Measurements from ENCODE around the gene SLAMF7.
"Not testable (repeated sequence)": the region's sequence is repeated elsewhere in the genome, so short reads cannot be mapped to it uniquely, and the experiment has no call there.

The SLAMF7 gene, protein sequence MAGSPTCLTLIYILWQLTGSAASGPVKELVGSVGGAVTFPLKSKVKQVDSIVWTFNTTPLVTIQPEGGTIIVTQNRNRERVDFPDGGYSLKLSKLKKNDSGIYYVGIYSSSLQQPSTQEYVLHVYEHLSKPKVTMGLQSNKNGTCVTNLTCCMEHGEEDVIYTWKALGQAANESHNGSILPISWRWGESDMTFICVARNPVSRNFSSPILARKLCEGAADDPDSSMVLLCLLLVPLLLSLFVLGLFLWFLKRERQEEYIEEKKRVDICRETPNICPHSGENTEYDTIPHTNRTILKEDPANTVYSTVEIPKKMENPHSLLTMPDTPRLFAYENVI

GRCh38 chr1:160739098-160739511 lies at the start of gene SLAMF7:
Gene SLAMF7, plus strand, starts transcription at chr1:160739247. Its CDS starts 55 bp downstream, at chr1:160739302.
- no peak for DNase-seq (ENCODE audit: low read depth)

GRCh38 chr1:160692390-160692789 lies 46.7 kb upstream of the SLAMF7 start:
- not testable (repeated sequence) for DNase-seq (ENCODE audit: low read depth)

- DNase-seq (ENCODE audit: low read depth): no peak
Observed at GRCh38 chr1:160702100-160702499, 36.9 kb upstream of the SLAMF7 start.

- DNase-seq (ENCODE audit: low read depth): no peak
Observed at GRCh38 chr1:160704250-160704649, 34.8 kb upstream of the SLAMF7 start.

- DNase-seq (ENCODE audit: low read depth): not testable (repeated sequence)
Observed at GRCh38 chr1:160705212-160705621, 33.8 kb upstream of the SLAMF7 start.

- no peak for DNase-seq (ENCODE audit: low read depth)
Observed at GRCh38 chr1:160705742-160706141, 33.3 kb upstream of the SLAMF7 start.

DNA sequence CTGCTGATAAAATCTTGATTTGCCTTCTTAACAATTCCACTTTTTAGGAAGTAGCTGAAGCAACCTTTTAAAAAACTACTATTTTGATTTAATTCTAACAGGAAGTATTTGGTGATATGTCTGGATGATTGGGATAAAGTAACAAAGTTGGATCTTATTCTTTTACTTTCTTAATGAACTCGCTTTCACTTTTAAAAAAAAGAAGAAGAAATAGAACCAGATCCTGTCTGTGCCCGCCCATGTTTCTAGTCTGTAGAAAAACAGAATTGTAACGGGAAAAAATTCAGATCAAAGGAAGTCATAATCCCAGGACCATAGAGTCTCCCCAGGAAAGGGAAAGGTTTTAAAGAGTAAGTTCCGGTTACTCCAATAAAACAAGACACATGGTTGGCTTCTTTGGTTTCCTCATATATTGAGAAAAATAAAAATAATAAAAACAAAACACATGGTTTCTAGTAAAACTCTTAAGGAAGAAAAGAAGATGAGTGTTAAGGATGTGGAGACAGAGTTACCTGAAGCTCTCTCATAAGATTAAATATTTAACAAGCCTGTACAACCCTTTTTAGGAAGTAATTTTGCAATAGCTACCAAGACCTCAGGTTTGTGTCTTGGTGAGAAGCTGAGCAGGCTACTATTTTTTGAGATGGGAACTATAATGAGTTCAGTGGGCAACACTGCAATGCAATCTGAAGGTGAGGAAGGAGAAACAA lies 32.4 kb upstream of the SLAMF7 start:
- no peak for DNase-seq (ENCODE audit: low read depth)

GRCh38 chr1:160707236-160708064 lies 31.6 kb upstream of the SLAMF7 start:
- no peak for DNase-seq (ENCODE audit: low read depth)

- no peak for DNase-seq (ENCODE audit: low read depth)
Observed at GRCh38 chr1:160708118-160708517, 30.9 kb upstream of the SLAMF7 start.

- no peak for DNase-seq (ENCODE audit: low read depth)
Observed at GRCh38 chr1:160708801-160709200, 30.2 kb upstream of the SLAMF7 start.

- DNase-seq (ENCODE audit: low read depth): no peak
Observed at GRCh38 chr1:160709715-160710114, 29.3 kb upstream of the SLAMF7 start.

- no peak for DNase-seq (ENCODE audit: low read depth)
Observed at GRCh38 chr1:160710517-160711252, 28.4 kb upstream of the SLAMF7 start.

DNA sequence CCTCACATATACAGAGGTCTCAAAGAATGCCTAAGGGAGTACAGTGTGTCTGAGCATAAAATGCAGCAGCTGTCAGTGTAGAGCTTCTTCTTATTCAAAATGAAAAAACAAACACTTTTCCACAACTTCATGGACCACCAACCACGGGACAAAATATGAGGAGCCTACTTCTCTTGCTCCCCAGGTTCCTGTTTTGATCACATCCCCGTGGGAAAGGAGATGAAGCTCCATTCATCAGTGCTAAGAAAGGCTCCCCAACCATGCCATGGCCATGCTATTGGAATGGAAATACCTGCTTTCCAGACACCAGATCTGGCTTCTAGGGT lies 27.8 kb upstream of the SLAMF7 start:
- no peak for DNase-seq (ENCODE audit: low read depth)

DNA sequence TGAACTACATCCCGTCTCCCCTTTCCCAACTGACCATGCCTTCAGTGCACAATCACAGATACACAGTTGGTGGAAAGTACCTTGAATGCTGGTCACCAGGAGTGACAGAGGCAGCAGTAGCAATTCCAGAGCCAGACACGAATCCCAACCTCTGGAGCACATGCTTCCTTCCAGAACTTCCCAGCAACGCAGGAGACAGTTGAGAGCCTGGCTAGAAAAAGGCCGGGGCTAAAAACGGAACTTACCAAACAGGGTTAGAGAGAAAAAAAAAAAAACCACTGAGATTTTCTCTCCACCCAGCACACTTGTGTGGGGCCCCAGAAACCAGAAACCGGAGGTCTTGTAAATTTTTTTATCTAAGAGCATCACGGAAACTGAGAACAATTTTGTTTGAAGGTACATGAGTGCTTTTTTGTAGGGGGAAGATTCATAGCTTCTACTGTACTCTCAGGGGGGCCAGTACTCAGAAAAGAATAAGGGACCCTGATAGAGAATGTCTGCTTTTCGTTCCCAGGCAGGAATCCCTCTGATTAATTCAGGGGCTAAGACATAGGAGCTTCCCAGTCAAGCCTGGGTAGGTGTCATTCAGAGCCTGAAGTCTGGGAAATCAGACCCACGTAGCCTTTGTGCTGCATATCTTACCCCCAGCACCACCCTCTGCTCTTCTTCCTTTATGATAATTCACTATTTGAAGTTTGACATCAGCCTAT lies 27.3 kb upstream of the SLAMF7 start, which contains the start of gene CD48:
Gene CD48, minus strand, starts transcription at position 221 of the 710 bp plus-strand sequence. Its CDS starts 59 bp downstream, at position 162.
- DNase-seq (ENCODE audit: low read depth): peak; percentile 37

- DNase-seq (ENCODE audit: low read depth): not testable (repeated sequence)
Observed at GRCh38 chr1:160712525-160713080, 26.4 kb upstream of the SLAMF7 start.

GRCh38 chr1:160713161-160713560 lies 25.9 kb upstream of the SLAMF7 start:
- DNase-seq (ENCODE audit: low read depth): no peak

DNA sequence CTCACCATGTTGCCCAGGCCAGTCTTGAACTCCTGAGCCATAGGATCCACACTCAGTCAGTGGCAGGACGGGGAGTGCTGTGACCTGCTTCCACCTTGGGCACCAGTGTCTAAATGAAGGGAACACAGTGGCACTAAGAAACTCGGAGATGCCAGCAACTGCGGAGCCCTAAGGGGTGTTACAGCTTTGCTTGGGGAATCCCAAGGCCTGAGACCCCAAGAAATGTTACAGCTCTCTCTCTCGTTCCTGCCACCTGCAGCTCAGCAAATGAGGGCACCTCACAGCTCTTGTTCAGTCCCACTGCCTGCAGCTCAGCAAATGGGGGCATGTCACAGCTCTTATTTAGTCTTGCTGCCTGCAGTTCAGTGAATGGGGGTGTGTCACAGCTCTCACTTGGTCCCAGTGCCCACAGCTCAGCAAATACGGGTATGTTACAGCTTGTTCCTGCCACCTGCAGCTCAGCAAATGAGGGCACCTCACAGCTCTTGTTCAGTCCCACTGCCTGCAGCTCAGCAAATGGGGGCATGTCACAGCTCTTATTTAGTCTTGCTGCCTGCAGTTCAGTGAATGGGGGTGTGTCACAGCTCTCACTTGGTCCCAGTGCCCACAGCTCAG lies 24.9 kb upstream of the SLAMF7 start:
- DNase-seq (ENCODE audit: low read depth): not testable (repeated sequence)

DNA sequence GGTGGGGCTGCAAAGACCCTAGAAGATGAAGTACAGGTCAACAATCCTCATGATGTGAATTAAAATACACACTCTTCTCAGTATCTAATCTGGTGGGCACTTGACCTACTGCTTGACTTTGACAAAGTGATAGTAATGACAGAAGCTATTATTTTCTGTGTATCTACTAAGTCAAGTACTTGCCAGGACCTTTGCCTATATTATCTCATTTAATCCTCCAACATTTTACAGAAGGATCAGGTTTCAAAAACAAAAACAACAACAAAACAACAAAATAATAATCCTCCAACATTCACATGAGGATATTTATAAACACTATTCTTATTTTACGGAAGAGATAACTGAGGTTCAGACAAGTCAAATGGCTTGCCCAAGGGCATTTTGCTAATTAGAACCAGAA lies 23.0 kb upstream of the SLAMF7 start:
- no peak for DNase-seq (ENCODE audit: low read depth)

- DNase-seq (ENCODE audit: low read depth): no peak
Observed at GRCh38 chr1:160717306-160717705, 21.7 kb upstream of the SLAMF7 start.

GRCh38 chr1:160718210-160718609 lies 20.8 kb upstream of the SLAMF7 start:
- no peak for DNase-seq (ENCODE audit: low read depth)
